ENCODE measurements around the gene CALD1. TPM values are rescaled to one million over a fixed set of nuclear protein-coding genes. Genes with fewer than 3 reads are reported as not detected.

The CALD1 gene
- total and polyA plus RNA-seq, 2 experiments from 2014 or later = 132 to 842 TPM

DNA sequence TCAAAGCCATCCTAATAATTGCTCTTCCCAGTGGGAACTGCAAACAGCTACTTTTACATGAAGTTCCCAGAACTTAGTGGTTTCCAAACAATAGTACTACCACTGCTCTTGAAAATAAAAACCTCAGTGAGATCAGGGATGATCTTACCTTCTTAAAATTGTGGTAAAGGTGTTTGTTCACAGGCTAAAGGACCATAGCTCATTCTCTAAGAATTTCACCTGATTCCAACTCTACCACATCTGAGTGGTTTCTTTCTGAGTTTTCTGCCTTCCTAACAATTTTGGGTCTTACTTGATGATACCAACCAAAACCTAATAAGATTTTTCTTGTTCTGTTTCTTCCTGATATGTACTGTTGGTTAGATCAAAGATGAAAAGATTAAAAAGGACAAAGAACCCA is 161.3 kb downstream of the CALD1 start (continued):
- TF ChIP-seq, protein P1, sequence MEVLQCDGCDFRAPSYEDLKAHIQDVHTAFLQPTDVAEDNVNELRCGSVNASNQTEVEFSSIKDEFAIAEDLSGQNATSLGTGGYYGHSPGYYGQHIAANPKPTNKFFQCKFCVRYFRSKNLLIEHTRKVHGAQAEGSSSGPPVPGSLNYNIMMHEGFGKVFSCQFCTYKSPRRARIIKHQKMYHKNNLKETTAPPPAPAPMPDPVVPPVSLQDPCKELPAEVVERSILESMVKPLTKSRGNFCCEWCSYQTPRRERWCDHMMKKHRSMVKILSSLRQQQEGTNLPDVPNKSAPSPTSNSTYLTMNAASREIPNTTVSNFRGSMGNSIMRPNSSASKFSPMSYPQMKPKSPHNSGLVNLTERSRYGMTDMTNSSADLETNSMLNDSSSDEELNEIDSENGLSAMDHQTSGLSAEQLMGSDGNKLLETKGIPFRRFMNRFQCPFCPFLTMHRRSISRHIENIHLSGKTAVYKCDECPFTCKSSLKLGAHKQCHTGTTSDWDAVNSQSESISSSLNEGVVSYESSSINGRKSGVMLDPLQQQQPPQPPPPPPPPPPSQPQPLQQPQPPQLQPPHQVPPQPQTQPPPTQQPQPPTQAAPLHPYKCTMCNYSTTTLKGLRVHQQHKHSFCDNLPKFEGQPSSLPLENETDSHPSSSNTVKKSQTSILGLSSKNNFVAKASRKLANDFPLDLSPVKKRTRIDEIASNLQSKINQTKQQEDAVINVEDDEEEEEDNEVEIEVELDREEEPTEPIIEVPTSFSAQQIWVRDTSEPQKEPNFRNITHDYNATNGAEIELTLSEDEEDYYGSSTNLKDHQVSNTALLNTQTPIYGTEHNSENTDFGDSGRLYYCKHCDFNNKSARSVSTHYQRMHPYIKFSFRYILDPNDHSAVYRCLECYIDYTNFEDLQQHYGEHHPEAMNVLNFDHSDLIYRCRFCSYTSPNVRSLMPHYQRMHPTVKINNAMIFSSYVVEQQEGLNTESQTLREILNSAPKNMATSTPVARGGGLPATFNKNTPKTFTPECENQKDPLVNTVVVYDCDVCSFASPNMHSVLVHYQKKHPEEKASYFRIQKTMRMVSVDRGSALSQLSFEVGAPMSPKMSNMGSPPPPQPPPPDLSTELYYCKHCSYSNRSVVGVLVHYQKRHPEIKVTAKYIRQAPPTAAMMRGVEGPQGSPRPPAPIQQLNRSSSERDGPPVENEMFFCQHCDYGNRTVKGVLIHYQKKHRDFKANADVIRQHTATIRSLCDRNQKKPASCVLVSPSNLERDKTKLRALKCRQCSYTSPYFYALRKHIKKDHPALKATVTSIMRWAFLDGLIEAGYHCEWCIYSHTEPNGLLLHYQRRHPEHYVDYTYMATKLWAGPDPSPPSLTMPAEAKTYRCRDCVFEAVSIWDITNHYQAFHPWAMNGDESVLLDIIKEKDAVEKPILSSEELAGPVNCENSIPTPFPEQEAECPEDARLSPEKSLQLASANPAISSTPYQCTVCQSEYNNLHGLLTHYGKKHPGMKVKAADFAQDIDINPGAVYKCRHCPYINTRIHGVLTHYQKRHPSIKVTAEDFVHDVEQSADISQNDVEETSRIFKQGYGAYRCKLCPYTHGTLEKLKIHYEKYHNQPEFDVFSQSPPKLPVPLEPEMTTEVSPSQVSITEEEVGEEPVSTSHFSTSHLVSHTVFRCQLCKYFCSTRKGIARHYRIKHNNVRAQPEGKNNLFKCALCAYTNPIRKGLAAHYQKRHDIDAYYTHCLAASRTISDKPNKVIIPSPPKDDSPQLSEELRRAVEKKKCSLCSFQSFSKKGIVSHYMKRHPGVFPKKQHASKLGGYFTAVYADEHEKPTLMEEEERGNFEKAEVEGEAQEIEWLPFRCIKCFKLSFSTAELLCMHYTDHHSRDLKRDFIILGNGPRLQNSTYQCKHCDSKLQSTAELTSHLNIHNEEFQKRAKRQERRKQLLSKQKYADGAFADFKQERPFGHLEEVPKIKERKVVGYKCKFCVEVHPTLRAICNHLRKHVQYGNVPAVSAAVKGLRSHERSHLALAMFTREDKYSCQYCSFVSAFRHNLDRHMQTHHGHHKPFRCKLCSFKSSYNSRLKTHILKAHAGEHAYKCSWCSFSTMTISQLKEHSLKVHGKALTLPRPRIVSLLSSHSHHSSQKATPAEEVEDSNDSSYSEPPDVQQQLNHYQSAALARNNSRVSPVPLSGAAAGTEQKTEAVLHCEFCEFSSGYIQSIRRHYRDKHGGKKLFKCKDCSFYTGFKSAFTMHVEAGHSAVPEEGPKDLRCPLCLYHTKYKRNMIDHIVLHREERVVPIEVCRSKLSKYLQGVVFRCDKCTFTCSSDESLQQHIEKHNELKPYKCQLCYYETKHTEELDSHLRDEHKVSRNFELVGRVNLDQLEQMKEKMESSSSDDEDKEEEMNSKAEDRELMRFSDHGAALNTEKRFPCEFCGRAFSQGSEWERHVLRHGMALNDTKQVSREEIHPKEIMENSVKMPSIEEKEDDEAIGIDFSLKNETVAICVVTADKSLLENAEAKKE (CRISPR knock-in tag; IDR thresholded peaks at IDR 0.05) = no peak
- TF ChIP-seq ZNF114 (CRISPR knock-in tag; IDR thresholded peaks at IDR 0.05) = no peak
- TF ChIP-seq EZH2 (IDR thresholded peaks at IDR 0.05; ENCODE audit: low read depth, unreplicated experiment) = no peak
- no peak for TF ChIP-seq NANOG (IDR thresholded peaks at IDR 0.05; ENCODE audit: borderline replicate concordance)
- TF ChIP-seq, protein P2, sequence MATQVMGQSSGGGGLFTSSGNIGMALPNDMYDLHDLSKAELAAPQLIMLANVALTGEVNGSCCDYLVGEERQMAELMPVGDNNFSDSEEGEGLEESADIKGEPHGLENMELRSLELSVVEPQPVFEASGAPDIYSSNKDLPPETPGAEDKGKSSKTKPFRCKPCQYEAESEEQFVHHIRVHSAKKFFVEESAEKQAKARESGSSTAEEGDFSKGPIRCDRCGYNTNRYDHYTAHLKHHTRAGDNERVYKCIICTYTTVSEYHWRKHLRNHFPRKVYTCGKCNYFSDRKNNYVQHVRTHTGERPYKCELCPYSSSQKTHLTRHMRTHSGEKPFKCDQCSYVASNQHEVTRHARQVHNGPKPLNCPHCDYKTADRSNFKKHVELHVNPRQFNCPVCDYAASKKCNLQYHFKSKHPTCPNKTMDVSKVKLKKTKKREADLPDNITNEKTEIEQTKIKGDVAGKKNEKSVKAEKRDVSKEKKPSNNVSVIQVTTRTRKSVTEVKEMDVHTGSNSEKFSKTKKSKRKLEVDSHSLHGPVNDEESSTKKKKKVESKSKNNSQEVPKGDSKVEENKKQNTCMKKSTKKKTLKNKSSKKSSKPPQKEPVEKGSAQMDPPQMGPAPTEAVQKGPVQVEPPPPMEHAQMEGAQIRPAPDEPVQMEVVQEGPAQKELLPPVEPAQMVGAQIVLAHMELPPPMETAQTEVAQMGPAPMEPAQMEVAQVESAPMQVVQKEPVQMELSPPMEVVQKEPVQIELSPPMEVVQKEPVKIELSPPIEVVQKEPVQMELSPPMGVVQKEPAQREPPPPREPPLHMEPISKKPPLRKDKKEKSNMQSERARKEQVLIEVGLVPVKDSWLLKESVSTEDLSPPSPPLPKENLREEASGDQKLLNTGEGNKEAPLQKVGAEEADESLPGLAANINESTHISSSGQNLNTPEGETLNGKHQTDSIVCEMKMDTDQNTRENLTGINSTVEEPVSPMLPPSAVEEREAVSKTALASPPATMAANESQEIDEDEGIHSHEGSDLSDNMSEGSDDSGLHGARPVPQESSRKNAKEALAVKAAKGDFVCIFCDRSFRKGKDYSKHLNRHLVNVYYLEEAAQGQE (IDR thresholded peaks at IDR 0.05; ENCODE audit: unreplicated experiment) = no peak
- no peak for TF ChIP-seq ZNF331 (CRISPR knock-in tag; IDR thresholded peaks at IDR 0.05; ENCODE audit: low read depth)
- no peak for TF ChIP-seq POLR2AphosphoS5 (IDR thresholded peaks at IDR 0.05; ENCODE audit: low read depth)
- no peak for TF ChIP-seq CREB1 (CRISPR knock-in tag; IDR thresholded peaks at IDR 0.05; ENCODE audit: low read depth)
- no peak for TF ChIP-seq STAT1 (IDR thresholded peaks at IDR 0.05; ENCODE audit: unreplicated experiment)
- TF ChIP-seq, protein P3, sequence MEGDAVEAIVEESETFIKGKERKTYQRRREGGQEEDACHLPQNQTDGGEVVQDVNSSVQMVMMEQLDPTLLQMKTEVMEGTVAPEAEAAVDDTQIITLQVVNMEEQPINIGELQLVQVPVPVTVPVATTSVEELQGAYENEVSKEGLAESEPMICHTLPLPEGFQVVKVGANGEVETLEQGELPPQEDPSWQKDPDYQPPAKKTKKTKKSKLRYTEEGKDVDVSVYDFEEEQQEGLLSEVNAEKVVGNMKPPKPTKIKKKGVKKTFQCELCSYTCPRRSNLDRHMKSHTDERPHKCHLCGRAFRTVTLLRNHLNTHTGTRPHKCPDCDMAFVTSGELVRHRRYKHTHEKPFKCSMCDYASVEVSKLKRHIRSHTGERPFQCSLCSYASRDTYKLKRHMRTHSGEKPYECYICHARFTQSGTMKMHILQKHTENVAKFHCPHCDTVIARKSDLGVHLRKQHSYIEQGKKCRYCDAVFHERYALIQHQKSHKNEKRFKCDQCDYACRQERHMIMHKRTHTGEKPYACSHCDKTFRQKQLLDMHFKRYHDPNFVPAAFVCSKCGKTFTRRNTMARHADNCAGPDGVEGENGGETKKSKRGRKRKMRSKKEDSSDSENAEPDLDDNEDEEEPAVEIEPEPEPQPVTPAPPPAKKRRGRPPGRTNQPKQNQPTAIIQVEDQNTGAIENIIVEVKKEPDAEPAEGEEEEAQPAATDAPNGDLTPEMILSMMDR (conservative IDR thresholded peaks at IDR 0.05; ENCODE audit: low read depth in 2 of 2) = no peak

Measured in GM23338 (cell line).